ENCODE measurements around the gene NPIPA2.
"Not testable (repeated sequence)": the region's sequence is repeated elsewhere in the genome, so short reads cannot be mapped to it uniquely, and the experiment has no call there.

DNA sequence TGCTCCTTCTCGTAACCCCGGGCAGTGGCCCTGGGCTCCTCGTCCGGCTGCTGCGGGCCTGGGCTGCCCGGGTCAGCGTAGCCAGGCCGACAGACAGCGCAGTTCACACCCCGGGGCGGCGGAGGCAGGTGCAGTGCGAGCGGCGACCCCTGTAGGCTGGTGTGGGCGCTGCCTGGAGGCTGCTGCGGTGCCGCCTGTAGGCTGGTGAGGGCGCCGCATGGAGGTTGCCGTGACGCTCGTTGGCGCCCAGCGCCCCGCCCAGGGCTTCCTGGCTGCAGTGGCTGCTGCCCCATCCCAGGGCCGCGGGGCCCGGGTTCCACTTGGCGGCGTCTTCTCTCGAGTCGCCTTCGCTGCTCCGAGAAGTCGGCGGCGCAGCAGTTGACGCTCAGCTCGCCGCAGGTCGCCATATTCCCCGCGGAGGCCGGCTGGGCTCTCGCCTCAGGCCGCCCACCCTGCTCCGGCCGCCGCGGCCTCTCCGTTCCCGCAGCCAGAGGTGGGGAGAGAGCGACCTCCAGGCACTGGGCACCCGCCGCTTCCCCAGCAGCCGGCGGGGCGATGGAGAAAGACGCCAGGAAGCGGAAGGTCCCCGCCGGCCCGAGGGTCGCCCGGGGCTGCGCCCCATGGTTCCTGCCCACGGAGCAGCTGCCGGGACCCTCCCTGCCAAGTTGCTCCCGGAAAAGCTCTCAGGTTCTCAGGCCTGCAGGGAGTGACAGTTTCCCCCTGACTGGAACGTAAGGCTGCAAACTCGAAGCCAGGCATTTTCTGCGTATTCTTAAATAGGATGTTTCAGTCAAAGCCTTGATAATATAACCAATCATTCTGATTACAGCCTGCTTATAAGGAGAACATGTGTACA is at the start of gene NPIPA2:
- TF ChIP-seq, protein P1, sequence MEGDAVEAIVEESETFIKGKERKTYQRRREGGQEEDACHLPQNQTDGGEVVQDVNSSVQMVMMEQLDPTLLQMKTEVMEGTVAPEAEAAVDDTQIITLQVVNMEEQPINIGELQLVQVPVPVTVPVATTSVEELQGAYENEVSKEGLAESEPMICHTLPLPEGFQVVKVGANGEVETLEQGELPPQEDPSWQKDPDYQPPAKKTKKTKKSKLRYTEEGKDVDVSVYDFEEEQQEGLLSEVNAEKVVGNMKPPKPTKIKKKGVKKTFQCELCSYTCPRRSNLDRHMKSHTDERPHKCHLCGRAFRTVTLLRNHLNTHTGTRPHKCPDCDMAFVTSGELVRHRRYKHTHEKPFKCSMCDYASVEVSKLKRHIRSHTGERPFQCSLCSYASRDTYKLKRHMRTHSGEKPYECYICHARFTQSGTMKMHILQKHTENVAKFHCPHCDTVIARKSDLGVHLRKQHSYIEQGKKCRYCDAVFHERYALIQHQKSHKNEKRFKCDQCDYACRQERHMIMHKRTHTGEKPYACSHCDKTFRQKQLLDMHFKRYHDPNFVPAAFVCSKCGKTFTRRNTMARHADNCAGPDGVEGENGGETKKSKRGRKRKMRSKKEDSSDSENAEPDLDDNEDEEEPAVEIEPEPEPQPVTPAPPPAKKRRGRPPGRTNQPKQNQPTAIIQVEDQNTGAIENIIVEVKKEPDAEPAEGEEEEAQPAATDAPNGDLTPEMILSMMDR (IDR thresholded peaks at IDR 0.05): not testable (repeated sequence)
- TF ChIP-seq ZNF671 (CRISPR knock-in tag; IDR thresholded peaks at IDR 0.05): not testable (repeated sequence)

All from WTC11 (cell line).